HG03139 (cell line): ENCODE measurements around the gene ABHD12.
"Not testable (repeated sequence)": the region's sequence is repeated elsewhere in the genome, so short reads cannot be mapped to it uniquely, and the experiment has no call there.

Experiments
- ATAC-seq: cut with Tn5 transposase; IDR thresholded peaks from one replicate; pipeline ENCODE4 v1.9.1; 2021; ENCODE audit not compliant: unreplicated experiment

The ABHD12 gene

DNA sequence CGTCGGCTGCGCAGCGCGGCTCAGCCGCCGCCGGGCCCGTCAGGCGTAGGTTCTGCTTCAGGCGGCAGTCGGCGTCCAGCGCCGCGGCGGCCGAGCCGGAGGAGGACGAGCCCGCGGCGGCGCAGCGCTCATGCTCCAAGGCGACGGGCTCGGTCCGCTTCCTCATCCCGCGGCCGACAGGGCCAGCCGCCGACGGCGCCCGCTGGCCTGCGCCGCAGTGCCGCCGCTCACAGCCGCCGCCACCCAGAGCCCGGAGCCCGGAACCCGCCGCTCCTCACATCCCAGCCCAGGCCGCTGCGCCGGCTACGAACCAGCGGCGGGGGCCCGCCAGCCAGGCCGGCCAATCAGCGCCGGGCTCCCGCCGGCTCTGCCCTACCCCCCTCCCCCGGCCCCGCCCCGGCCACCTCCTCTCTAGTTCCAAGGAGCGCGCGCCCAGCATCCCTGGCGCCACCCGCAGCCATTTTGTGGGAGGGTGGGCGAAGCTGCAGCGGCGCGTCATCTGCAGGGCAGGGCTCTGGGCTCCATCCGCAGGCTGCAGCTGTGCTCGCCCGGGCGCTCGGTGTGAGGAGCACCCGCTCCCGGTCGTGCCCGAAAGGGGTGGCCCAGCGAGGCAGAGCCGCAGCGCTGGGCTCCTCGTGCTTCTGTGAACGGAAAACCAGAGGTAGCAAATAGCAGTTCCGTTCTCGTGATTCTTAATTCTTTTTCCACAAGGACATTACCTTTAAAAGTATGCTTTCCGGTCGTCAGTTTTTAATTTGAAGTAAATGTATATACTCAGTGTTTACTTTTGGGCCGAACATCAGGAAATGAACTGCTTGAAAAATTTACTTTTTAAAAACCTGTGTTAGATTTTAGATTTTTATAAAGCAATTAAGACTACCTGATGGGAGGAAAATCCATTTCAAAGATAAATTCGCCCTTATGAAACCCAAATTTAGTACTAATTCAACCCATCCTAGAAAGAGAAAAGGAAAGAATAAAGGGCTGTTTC lies at the start of gene ABHD12:
Gene ABHD12 (minus strand): TSS at position 298 of the 991 bp plus-strand sequence. CDS start 132 bp downstream, at position 166.
- ATAC-seq, result peak; percentile 87

GRCh38 chr20:25439328-25439727 lies 48.7 kb upstream of the ABHD12 start:
- ATAC-seq, result no peak

DNA sequence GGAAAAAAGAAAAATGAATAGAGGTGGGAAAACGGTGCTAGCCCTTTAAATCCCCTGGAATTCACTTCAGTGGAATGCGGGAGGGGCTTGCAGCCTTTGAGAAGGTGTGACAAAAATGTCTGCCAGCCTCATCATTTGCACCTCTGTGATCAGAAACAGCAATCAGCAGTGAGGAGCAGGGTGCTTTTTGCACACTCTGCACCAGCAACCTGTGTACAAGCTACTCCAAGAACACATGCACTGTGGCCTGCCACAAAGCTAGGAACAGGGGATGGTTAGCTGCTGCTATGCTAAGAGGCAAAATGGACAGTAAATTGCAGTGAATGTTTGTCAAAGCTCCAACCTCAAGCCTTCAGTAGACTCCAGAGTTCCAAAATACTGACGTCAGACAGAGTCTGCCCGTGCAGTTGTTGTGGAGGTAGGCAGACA lies 46.5 kb upstream of the ABHD12 start:
- ATAC-seq, result no peak

GRCh38 chr20:25424536-25424935 lies 33.9 kb upstream of the ABHD12 start:
- ATAC-seq, result no peak

- ATAC-seq, result no peak
These were observed 31.4 kb upstream of the ABHD12 start for GRCh38 chr20:25422032-25422431.

DNA sequence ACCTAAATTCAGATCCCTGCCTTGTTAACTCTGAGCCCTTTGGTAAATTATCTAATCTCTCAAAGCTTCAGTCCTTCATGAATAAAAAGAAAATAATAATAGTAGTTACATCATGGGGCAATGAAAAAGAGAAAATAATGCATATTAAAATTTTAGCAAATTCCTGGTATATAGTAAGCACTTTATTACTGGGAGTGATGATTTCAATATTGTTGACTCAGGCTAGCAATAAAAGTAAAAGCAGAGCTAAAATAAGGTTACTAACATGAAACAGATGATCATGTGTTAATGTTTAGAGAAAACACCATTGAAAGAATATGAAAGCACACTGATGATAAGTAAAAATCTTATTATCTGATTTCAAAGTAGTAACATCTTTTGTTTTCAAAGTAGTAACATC lies 30.5 kb upstream of the ABHD12 start:
- no peak for ATAC-seq

GRCh38 chr20:25418776-25419175 lies 28.1 kb upstream of the ABHD12 start:
- no peak for ATAC-seq

- no peak for ATAC-seq
These were observed 18.3 kb upstream of the ABHD12 start for GRCh38 chr20:25408890-25409289.

DNA sequence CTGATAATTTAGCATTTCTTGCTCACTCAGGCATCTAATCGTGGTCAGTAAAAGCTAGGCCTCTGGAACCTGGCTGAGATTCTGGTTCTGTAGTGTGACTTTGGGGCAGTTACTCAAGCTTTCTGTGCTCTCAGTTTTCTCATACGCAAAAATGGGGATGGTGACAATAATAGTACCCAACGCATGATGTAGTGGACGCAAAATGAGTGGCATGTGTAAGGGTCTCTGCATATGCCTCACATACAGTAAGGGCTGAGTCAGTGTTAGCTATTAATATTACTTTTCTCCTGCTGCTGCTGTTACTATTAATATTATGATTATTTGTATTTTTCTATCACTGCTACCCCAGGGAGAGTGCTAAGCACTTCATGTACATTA lies 17.5 kb upstream of the ABHD12 start:
- ATAC-seq, result no peak

DNA sequence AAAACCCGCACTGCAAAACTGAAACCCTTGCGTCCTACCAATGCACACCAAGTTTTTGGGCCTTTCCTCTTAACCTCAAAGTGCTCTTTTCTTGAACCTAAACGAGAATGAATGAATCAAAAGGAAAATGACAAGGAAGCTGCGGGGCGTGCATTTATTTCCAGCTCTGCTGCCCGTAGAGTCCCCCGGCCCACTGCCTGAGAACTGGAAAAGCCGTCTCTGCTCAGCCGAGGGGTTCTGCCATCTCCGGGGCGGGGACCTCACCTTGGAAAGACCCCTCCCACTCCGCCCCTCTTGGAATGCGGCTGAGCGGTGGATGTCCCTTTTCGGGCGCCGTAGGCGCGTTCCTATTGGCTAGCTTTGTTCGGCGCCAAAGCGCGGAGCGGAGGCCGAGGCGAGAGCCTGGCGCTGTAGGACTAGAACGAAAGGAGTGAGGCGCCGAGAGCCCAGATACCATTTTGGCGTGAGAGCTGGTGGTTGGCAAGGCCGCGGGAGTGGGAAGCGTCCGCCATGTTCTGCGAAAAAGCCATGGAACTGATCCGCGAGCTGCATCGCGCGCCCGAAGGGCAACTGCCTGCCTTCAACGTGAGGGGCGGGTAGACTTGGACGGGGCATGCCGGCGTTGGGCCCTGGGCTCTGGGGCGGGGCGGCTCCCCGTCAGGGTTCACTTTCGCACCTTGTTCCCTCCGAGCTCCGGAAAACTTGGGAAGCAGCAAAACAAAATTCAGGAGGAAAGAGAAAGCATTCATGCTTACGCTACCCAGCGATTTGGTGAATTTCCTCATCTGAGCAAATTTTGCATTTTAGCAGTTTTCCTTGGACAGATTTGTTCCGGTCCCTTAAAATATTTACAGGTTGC lies 16.9 kb upstream of the ABHD12 start, which contains the start of gene GINS1:
Gene GINS1 (plus strand): TSS at position 363 of the 859 bp plus-strand sequence. CDS start 148 bp downstream, at position 511.
- ATAC-seq, result peak; percentile 83

- ATAC-seq, result no peak
These were observed 11.9 kb upstream of the ABHD12 start for GRCh38 chr20:25402583-25402982.

DNA sequence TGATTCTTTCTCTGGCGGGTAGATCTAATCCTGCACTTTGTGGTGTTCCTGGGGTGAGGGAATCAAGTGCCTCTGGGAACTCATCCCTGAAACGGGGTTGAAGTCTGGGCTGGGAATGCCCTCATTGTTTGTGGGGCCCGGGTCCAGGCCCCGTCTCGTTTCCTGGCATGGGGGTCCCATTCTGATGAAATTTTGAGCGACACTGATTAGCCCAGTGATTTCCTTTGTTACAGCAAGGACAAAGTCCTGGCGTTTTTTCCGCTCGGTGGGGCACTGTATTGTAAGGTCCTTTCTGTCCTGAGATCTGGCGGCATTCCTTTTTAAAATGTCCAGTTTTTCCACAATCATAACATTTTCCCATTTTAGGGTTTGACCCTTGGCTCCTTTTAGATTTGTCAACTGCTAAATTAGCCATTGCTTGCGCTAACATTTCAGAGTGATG lies 9.7 kb upstream of the ABHD12 start:
- ATAC-seq, result not testable (repeated sequence)

DNA sequence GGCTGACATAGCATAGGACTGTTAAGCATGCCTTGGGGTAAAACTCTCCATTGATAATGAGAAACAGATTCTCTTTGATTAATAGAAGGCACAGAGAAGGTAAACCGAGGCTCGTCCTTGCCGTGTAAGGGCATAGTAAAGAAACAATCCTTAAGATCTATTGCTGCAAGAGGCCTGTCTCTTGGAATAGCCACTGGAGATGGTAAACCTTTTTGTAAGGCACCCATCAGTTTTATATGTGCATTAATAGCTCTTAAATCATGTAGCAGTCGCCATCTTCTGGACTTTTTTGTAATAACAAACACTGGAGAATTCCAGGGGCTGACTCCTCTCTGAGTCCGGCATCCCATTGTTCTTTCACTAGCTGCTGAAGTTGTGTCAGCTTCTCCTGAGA lies 8.4 kb upstream of the ABHD12 start:
- no peak for ATAC-seq

GRCh38 chr20:25398376-25399036 lies 7.9 kb upstream of the ABHD12 start:
- no peak for ATAC-seq

- no peak for ATAC-seq
These were observed 7.2 kb upstream of the ABHD12 start for GRCh38 chr20:25397821-25398220.

DNA sequence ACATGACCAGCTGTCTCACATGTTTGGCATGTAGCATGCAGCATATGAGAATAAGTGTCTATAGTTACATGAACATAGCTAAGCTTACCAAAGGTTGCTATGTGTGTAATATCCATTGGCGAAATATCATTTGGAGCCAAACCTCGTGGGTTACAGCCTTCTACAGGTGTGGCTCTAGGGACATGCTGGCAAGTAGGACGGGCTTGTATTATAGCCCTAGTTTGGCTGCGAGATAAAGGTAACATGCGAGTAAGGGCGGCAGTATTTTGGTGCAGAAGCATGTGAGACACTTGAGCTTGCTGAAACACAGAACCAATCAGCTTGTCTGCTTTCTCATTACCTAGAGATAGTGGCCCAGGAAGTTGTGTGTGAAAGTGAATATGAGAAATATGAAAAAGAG lies 6.5 kb upstream of the ABHD12 start:
- no peak for ATAC-seq

DNA sequence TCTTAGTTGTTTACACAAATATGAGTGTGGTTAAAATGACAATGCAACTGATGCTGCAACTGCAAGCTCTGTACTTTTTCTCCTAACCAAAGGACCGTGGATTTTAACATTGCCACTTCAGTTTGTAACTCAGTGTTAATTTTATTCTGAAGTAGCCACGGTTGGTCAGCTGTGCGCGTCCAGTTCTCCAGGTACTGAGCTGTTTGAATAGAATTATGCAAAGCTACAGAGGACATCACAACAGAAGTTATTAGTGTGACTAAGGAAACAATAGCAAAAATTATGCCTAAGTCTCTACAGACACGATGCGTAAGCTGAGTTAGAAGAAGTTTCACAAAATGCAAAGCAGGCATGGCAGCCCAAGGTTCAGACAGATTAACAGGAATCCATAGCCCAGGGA lies 4.4 kb upstream of the ABHD12 start:
- no peak for ATAC-seq

DNA sequence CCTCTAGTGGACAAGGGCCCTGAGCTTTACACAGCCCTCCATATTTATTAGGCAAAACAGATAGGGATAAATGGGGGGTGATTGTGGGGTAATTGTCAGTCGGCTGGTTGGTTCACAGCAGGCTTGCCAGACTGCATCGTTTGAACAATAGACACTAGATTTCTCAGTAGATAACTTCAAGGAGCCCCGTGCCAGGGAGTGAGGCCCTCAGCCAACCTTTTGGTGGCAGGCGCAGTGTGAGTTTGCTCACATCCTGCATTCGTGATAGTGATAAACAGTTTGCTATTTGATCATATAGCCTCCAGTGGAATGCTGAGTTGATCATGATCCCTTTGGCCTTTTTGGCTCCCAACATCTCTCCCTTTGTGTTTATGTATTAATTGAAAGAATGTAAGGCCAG lies 3.6 kb upstream of the ABHD12 start:
- ATAC-seq, result no peak

DNA sequence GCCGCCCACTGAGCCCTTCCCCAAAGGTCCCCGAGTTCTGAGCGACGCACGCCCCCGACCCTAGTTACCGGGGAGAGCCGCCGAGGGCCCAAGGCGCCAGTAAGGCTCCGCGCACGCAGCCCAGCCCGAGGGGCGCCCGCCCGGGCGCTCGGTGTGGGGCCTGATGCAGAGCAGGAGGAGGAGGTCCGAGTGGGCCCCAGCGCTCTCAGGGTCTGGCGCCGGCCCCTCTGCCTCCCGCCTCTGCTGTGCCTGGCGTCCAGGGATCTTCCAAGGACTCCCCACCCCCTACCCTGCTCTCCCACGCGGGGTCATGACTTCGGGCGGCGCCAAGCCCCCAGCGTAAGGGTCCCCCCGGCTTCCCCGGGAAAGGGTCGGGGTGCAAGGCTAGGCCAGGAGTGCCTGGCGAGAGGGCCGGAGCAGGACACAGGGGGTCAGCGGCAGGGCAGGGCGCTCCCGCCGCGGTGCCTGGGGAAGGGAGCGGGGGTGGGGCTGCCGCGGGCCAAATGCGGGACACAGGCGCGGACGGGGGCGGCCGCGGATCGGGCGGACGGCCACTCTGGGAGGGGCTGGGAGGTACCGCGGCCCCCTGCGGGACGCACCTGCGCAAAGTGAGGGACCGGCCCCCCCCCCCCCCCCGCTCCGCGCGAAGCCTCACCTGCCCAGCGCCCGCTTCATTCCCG lies 637 bp downstream of the ABHD12 start:
- ATAC-seq, result peak; percentile 23

DNA sequence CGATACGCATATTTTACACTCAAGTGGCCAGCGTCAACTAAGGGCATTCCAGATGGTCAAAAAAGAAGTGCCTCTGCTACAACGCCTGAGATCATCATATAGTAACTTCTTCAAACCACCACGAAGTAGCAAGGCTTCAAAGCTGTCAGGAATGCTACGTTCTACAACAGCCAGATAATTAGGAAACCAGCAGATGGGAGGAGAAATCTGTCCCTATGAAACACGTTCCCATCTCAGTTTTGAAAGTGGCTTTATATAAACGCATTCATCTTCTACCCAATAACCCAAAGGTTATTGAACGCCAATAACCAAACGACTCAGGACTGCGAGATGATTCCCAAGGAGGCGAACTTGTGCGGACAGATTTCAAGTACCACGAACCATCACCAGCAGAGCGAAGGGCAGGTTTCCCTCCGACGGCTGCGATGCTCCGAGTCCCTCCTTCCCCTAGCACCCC lies 1.2 kb downstream of the ABHD12 start:
- ATAC-seq, result no peak
